ENCODE data around the gene LYRM4. TPM values are rescaled to one million over a fixed set of nuclear protein-coding genes. Genes with fewer than 3 reads are reported as not detected.
A peak's percentile ranks its signal among the peaks of the same experiment; 100 is the strongest.

The LYRM4 gene
- total and polyA plus RNA-seq, 2 donors (not counting 1 experiment from before 2014, with no cell fraction given): 14.5 to 31.9 TPM

- no peaks in the 10 kb centered on the region for H3K27me3 ChIP-seq (ENCODE audit: control insufficient read depth, insufficient read depth, low read length)
- H3K4me2 ChIP-seq (ENCODE audit: extremely low read depth, insufficient read depth, low read length): no peak overlapping the region
- no peak for TF ChIP-seq EZH2 (IDR thresholded peaks at IDR 0.05; ENCODE audit: low read length, missing control alignments)
- TF ChIP-seq CTCF (conservative IDR thresholded peaks at IDR 0.05 in 1 of 2, IDR thresholded peaks at IDR 0.05 in 1 of 2; ENCODE audit: low read depth in 1 of 2, low read length in 2 of 2): peak; percentile 60 to 81
- no peak overlapping the region for H3K4me3 ChIP-seq (replicated peaks in 1 of 4; ENCODE audit: control extremely low read depth in 1 of 4, insufficient read depth in 1 of 4, low read depth in 3 of 4, low read length in 4 of 4)
- DNase-seq (ENCODE audit: low read depth in 2 of 2): peak in 1 of 2 donors; percentile 87
- peak overlapping the region; percentile 23 for H3K27ac ChIP-seq (ENCODE audit: insufficient read depth, low read length)
- H3K9me3 ChIP-seq (ENCODE audit: control insufficient read depth, insufficient read depth, low read depth, low read length): no peaks in the 10 kb centered on the region
- H3K4me1 ChIP-seq (ENCODE audit: control insufficient read depth, extremely low read depth, insufficient read depth, low read length): peaks cover 10% of the 10 kb centered on the region
- H3K79me2 ChIP-seq (ENCODE audit: control insufficient read depth, insufficient read depth, low read length): no peaks in the 10 kb centered on the region
- no peak overlapping the region for H3K9ac ChIP-seq (ENCODE audit: insufficient read depth, low read length)
- no peaks in the 10 kb centered on the region for H3K36me3 ChIP-seq (ENCODE audit: control insufficient read depth, insufficient read depth, low read length)
- no peaks in the 10 kb centered on the region for H4K20me1 ChIP-seq (ENCODE audit: control insufficient read depth, extremely low read depth, insufficient read depth, low read length)
- H2AFZ ChIP-seq (ENCODE audit: low read length): peak overlapping the region; percentile 33
Measured at GRCh38 chr6:5214570-5215052, 46.1 kb downstream of the LYRM4 start.

GRCh38 chr6:5213836-5214235 is 46.9 kb downstream of the LYRM4 start:
- peak; percentile 47 to 63 for DNase-seq (ENCODE audit: low read depth in 2 of 2)
- H3K4me2 ChIP-seq (ENCODE audit: extremely low read depth, insufficient read depth, low read length): no peak overlapping the region

GRCh38 chr6:5211492-5211891 is 49.3 kb downstream of the LYRM4 start:
- Histone ChIP-seq H2AFZ (ENCODE audit: low read length) (no peak overlapping the region), H3K4me1 (ENCODE audit: control insufficient read depth, extremely low read depth, insufficient read depth, low read length) (peaks cover 16% of the 10 kb centered on the region), H3K36me3 (ENCODE audit: control insufficient read depth, insufficient read depth, low read length) (no peaks in the 10 kb centered on the region), H3K27ac (ENCODE audit: insufficient read depth, low read length) (no peak overlapping the region), H4K20me1 (ENCODE audit: control insufficient read depth, extremely low read depth, insufficient read depth, low read length) (no peaks in the 10 kb centered on the region), H3K4me3 (replicated peaks in 1 of 4; ENCODE audit: control extremely low read depth in 1 of 4, insufficient read depth in 1 of 4, low read depth in 3 of 4, low read length in 4 of 4) (no peak overlapping the region), H3K4me2 (ENCODE audit: extremely low read depth, insufficient read depth, low read length) (no peak overlapping the region), H3K9ac (ENCODE audit: insufficient read depth, low read length) (no peak overlapping the region), H3K79me2 (ENCODE audit: control insufficient read depth, insufficient read depth, low read length) (no peaks in the 10 kb centered on the region), H3K9me3 (ENCODE audit: control insufficient read depth, insufficient read depth, low read depth, low read length) (no peaks in the 10 kb centered on the region), H3K27me3 (ENCODE audit: control insufficient read depth, insufficient read depth, low read length) (no peaks in the 10 kb centered on the region)
- DNase-seq (ENCODE audit: low read depth in 2 of 2): no peak
- TF ChIP-seq CTCF (conservative IDR thresholded peaks at IDR 0.05 in 1 of 2, IDR thresholded peaks at IDR 0.05 in 1 of 2; ENCODE audit: low read depth in 1 of 2, low read length in 2 of 2): no peak
- no peak for TF ChIP-seq EZH2 (IDR thresholded peaks at IDR 0.05; ENCODE audit: low read length, missing control alignments)

More at GRCh38 chr6:5213836-5214235, 46.9 kb downstream of the LYRM4 start:
- H3K79me2 ChIP-seq (ENCODE audit: control insufficient read depth, insufficient read depth, low read length): no peaks in the 10 kb centered on the region
- no peak overlapping the region for H2AFZ ChIP-seq (ENCODE audit: low read length)
- no peak overlapping the region for H3K9ac ChIP-seq (ENCODE audit: insufficient read depth, low read length)
- no peak overlapping the region for H3K4me3 ChIP-seq (replicated peaks in 1 of 4; ENCODE audit: control extremely low read depth in 1 of 4, insufficient read depth in 1 of 4, low read depth in 3 of 4, low read length in 4 of 4)
- no peaks in the 10 kb centered on the region for H3K9me3 ChIP-seq (ENCODE audit: control insufficient read depth, insufficient read depth, low read depth, low read length)
- TF ChIP-seq CTCF (conservative IDR thresholded peaks at IDR 0.05 in 1 of 2, IDR thresholded peaks at IDR 0.05 in 1 of 2; ENCODE audit: low read depth in 1 of 2, low read length in 2 of 2): peak in 1 of 2 donors; percentile 28
- no peak for TF ChIP-seq EZH2 (IDR thresholded peaks at IDR 0.05; ENCODE audit: low read length, missing control alignments)
- H3K27ac ChIP-seq (ENCODE audit: insufficient read depth, low read length): peak overlapping the region; percentile 23
- H3K27me3 ChIP-seq (ENCODE audit: control insufficient read depth, insufficient read depth, low read length): no peaks in the 10 kb centered on the region
- no peaks in the 10 kb centered on the region for H3K36me3 ChIP-seq (ENCODE audit: control insufficient read depth, insufficient read depth, low read length)
- no peaks in the 10 kb centered on the region for H4K20me1 ChIP-seq (ENCODE audit: control insufficient read depth, extremely low read depth, insufficient read depth, low read length)
- peaks cover 10% of the 10 kb centered on the region for H3K4me1 ChIP-seq (ENCODE audit: control insufficient read depth, extremely low read depth, insufficient read depth, low read length)
